IPS-18c (cell line): ENCODE results near the gene CTTN.

Experiments
- H3K4me3 ChIP-seq: 2 replicates; pipeline ENCODE4 v1.7.0; 2013; ENCODE audit warnings: low read depth, mild to moderate bottlenecking, low read length, moderate library complexity; ENCODE audit not compliant: insufficient read depth
- H3K9me3 ChIP-seq: one replicate; pipeline ENCODE4 v1.6.1; 2013; ENCODE audit warnings: mild to moderate bottlenecking, low read length, moderate library complexity; ENCODE audit not compliant: control insufficient read depth, insufficient read depth

Gene CTTN

GRCh38 chr11:70397983-70398833 lies at the start of gene CTTN:
Gene CTTN (plus strand): TSS chr11:70398529. CDS start chr11:70407298, 8,769 bp downstream.
- Histone ChIP-seq H3K9me3 (no peaks in the 10 kb centered on the region), H3K4me3 (peak within 1 kb of the TSS; percentile 93)

GRCh38 chr11:70348608-70349007 lies 49.7 kb upstream of the CTTN start:
- no peaks in the 10 kb centered on the region for H3K9me3 ChIP-seq
- H3K4me3 ChIP-seq = no peak overlapping the region

- H3K4me3 ChIP-seq = no peak overlapping the region
These were observed 46.7 kb upstream of the CTTN start for GRCh38 chr11:70351646-70352045.

GRCh38 chr11:70352100-70352499 lies 46.2 kb upstream of the CTTN start:
- Histone ChIP-seq H3K9me3 (no peaks in the 10 kb centered on the region), H3K4me3 (no peak overlapping the region)

More at GRCh38 chr11:70351646-70352045, 46.7 kb upstream of the CTTN start:
- H3K9me3 ChIP-seq = no peaks in the 10 kb centered on the region

- H3K9me3 ChIP-seq = no peaks in the 10 kb centered on the region
- H3K4me3 ChIP-seq = no peak overlapping the region
These were observed 45.7 kb upstream of the CTTN start for GRCh38 chr11:70352601-70353000.

- Histone ChIP-seq H3K4me3 (no peak overlapping the region), H3K9me3 (no peaks in the 10 kb centered on the region)
These were observed 45.0 kb upstream of the CTTN start for GRCh38 chr11:70353329-70353728.

- no peak overlapping the region for H3K4me3 ChIP-seq
These were observed 44.3 kb upstream of the CTTN start for GRCh38 chr11:70353900-70354568.

GRCh38 chr11:70354629-70355028 lies 43.7 kb upstream of the CTTN start:
- H3K4me3 ChIP-seq = no peak overlapping the region
- no peaks in the 10 kb centered on the region for H3K9me3 ChIP-seq

More at GRCh38 chr11:70353900-70354568, 44.3 kb upstream of the CTTN start:
- no peaks in the 10 kb centered on the region for H3K9me3 ChIP-seq

- H3K9me3 ChIP-seq = no peaks in the 10 kb centered on the region
- no peak overlapping the region for H3K4me3 ChIP-seq
These were observed 39.6 kb upstream of the CTTN start for GRCh38 chr11:70358753-70359152.

- Histone ChIP-seq H3K4me3 (no peak overlapping the region), H3K9me3 (no peaks in the 10 kb centered on the region)
These were observed 38.7 kb upstream of the CTTN start for GRCh38 chr11:70359451-70360205.

- Histone ChIP-seq H3K9me3 (no peaks in the 10 kb centered on the region), H3K4me3 (no peak overlapping the region)
These were observed 38.1 kb upstream of the CTTN start for GRCh38 chr11:70360211-70360610.

- Histone ChIP-seq H3K9me3 (no peaks in the 10 kb centered on the region), H3K4me3 (no peak overlapping the region)
These were observed 34.2 kb upstream of the CTTN start for GRCh38 chr11:70364178-70364577.

- H3K4me3 ChIP-seq = no peak overlapping the region
- H3K9me3 ChIP-seq = no peaks in the 10 kb centered on the region
These were observed 33.4 kb upstream of the CTTN start for GRCh38 chr11:70364745-70365543.

GRCh38 chr11:70365544-70365927 lies 32.8 kb upstream of the CTTN start:
- Histone ChIP-seq H3K4me3 (no peak overlapping the region), H3K9me3 (no peaks in the 10 kb centered on the region)

GRCh38 chr11:70367071-70367470 lies 31.3 kb upstream of the CTTN start:
- H3K9me3 ChIP-seq = no peaks in the 10 kb centered on the region

GRCh38 chr11:70368961-70369360 lies 29.4 kb upstream of the CTTN start:
- Histone ChIP-seq H3K9me3 (no peaks in the 10 kb centered on the region), H3K4me3 (no peak overlapping the region)

More at GRCh38 chr11:70367071-70367470, 31.3 kb upstream of the CTTN start:
- H3K4me3 ChIP-seq = no peak overlapping the region

GRCh38 chr11:70371241-70371640 lies 27.1 kb upstream of the CTTN start:
- Histone ChIP-seq H3K9me3 (no peaks in the 10 kb centered on the region), H3K4me3 (no peak overlapping the region)
